ENCODE data around the gene HDAC2. TPM values are rescaled to one million over a fixed set of nuclear protein-coding genes. Genes with fewer than 3 reads are reported as not detected.

The HDAC2 gene
- total RNA-seq, 3 donors from 2014 or later (not counting 1 experiment from before 2014, with no cell fraction given): 55.1 to 74.5 (median 60.8) TPM

DNA sequence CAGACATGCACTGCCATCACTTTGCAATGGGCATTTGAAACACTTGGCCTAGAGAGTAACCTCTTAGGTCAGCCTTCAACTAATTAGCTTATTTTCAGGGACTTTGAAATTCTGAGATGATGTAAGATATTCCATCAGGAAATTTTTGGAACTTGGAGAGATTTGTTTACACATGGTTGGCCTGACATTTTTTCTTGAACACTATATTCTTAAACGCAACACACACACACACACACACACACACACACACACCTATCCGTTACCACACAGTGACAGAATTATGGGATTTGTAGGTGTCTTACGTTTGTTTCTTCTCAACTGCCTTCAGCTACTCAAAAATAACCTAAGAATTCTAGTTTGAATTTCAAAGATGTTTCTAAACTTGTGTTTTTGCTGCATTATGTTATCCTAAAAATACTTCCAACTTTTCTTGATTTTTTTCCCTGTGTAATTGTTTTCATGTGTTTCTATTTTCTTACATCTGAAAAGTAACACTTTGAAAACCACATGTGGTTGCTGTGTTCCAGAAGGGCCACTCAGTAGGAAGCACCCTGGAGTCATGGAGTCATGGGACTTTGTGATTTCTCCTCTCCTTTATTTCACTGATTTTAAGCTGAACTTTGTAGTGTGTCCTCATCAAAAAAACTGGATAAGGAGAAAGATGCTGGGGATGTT, 81.9 kb downstream of the HDAC2 start:
- DNase-seq (no peak), ATAC-seq (no peak)
- H3K27ac ChIP-seq (ENCODE audit: low read length): no peak overlapping the region
- TF ChIP-seq, protein P1, sequence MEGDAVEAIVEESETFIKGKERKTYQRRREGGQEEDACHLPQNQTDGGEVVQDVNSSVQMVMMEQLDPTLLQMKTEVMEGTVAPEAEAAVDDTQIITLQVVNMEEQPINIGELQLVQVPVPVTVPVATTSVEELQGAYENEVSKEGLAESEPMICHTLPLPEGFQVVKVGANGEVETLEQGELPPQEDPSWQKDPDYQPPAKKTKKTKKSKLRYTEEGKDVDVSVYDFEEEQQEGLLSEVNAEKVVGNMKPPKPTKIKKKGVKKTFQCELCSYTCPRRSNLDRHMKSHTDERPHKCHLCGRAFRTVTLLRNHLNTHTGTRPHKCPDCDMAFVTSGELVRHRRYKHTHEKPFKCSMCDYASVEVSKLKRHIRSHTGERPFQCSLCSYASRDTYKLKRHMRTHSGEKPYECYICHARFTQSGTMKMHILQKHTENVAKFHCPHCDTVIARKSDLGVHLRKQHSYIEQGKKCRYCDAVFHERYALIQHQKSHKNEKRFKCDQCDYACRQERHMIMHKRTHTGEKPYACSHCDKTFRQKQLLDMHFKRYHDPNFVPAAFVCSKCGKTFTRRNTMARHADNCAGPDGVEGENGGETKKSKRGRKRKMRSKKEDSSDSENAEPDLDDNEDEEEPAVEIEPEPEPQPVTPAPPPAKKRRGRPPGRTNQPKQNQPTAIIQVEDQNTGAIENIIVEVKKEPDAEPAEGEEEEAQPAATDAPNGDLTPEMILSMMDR (IDR thresholded peaks at IDR 0.05): no peak
- Mint-ChIP-seq H3K9me3 (no peaks in the 10 kb centered on the region), H3K27ac (no peak overlapping the region), H3K4me3 (no peak overlapping the region), H3K27me3 (ENCODE audit: low read depth in 2 of 2) (peaks cover 0 to 9% of the 10 kb centered on the region in 2 donors), H3K36me3 (no peaks in the 10 kb centered on the region), H3K4me1 (no peaks in the 10 kb centered on the region)
- H3K9me3 ChIP-seq (ENCODE audit: control insufficient read depth, insufficient read depth, low read length): no peaks in the 10 kb centered on the region
- H3K36me3 ChIP-seq (ENCODE audit: control insufficient read depth, insufficient read depth, low read length): no peaks in the 10 kb centered on the region
- H3K4me1 ChIP-seq (ENCODE audit: control insufficient read depth, insufficient read depth, low read length): no peaks in the 10 kb centered on the region
- intact Hi-C loops (cut with micrococcal nuclease): no loop called here
- H3K4me3 ChIP-seq (ENCODE audit: low read length): no peak overlapping the region
- H3K27me3 ChIP-seq (ENCODE audit: control insufficient read depth, insufficient read depth, low read length): no peaks in the 10 kb centered on the region
- no CpG with 5 or more reads among the region's 3 CpGs for WGBS (ENCODE audit: insufficient coverage)

DNA sequence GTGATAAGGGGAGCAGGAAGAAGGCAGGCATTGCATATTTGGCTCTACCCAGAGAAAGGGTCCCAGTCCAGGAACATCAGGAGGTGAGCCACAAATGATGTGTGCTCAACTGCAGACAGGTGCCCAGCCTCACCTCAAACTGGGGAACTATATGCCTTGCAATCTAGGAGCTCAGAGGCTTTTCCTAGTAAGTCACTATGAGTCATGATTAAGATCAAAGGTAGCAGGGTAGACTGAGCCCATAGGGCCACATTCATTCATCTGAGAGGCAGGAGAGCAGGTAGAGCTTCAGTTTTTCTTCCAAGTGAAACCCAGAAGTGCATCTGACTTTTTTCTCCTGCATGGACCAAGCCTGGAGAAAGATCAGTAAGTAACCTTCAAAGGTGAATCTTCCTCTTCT, 82.5 kb downstream of the HDAC2 start:
- DNase-seq (no peak), ATAC-seq (no peak)
- Mint-ChIP-seq H3K4me3 (no peak overlapping the region), H3K9me3 (no peaks in the 10 kb centered on the region), H3K4me1 (no peaks in the 10 kb centered on the region), H3K27ac (no peak overlapping the region), H3K36me3 (no peaks in the 10 kb centered on the region), H3K27me3 (ENCODE audit: low read depth in 2 of 2) (peaks cover 0 to 9% of the 10 kb centered on the region in 2 donors)
- TF ChIP-seq, protein P1 (IDR thresholded peaks at IDR 0.05): no peak
- Histone ChIP-seq H3K27ac (ENCODE audit: low read length) (no peak overlapping the region), H3K27me3 (ENCODE audit: control insufficient read depth, insufficient read depth, low read length) (no peaks in the 10 kb centered on the region), H3K36me3 (ENCODE audit: control insufficient read depth, insufficient read depth, low read length) (no peaks in the 10 kb centered on the region), H3K4me1 (ENCODE audit: control insufficient read depth, insufficient read depth, low read length) (no peaks in the 10 kb centered on the region), H3K4me3 (ENCODE audit: low read length) (no peak overlapping the region), H3K9me3 (ENCODE audit: control insufficient read depth, insufficient read depth, low read length) (no peaks in the 10 kb centered on the region)
- intact Hi-C loops (cut with micrococcal nuclease): no loop called here

DNA sequence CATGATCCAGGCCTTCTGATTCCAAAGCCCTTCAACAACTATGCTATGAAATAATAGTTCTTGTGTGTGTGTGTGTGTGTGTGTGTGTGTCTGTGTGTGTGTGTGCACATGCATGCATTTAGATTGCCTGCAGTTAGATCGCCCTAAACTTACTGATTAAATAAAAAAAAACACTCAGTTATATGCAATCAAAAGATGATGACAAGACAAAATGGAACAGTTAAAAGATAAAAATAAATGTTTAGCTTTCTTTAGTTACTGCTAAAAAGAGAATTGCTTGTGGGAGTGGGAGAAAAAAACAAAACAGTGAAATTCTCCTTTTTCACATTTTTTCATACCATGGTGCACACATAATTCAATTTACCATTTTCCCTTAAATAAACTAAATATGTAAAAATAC, 84.4 kb downstream of the HDAC2 start:
- H3K9me3 Mint-ChIP-seq: no peaks in the 10 kb centered on the region
- no peaks in the 10 kb centered on the region for H3K36me3 ChIP-seq (ENCODE audit: control insufficient read depth, insufficient read depth, low read length)
- no peaks in the 10 kb centered on the region for H3K4me1 Mint-ChIP-seq
- H3K27me3 ChIP-seq (ENCODE audit: control insufficient read depth, insufficient read depth, low read length): no peaks in the 10 kb centered on the region
- WGBS (ENCODE audit: insufficient coverage): no CpG with 5 or more reads among the region's 1 CpG
- peaks cover 0 to 7% of the 10 kb centered on the region in 2 donors for H3K27me3 Mint-ChIP-seq (ENCODE audit: low read depth in 2 of 2)
- H3K4me1 ChIP-seq (ENCODE audit: control insufficient read depth, insufficient read depth, low read length): no peaks in the 10 kb centered on the region
- no peak overlapping the region for H3K4me3 ChIP-seq (ENCODE audit: low read length)
- DNase-seq (no peak), ATAC-seq (no peak)
- no peak overlapping the region for H3K27ac ChIP-seq (ENCODE audit: low read length)
- no peak overlapping the region for H3K27ac Mint-ChIP-seq
- TF ChIP-seq, protein P1 (IDR thresholded peaks at IDR 0.05): no peak
- H3K36me3 Mint-ChIP-seq: no peaks in the 10 kb centered on the region
- H3K4me3 Mint-ChIP-seq: no peak overlapping the region
- no peaks in the 10 kb centered on the region for H3K9me3 ChIP-seq (ENCODE audit: control insufficient read depth, insufficient read depth, low read length)
- intact Hi-C loops (cut with micrococcal nuclease): no loop called here

DNA sequence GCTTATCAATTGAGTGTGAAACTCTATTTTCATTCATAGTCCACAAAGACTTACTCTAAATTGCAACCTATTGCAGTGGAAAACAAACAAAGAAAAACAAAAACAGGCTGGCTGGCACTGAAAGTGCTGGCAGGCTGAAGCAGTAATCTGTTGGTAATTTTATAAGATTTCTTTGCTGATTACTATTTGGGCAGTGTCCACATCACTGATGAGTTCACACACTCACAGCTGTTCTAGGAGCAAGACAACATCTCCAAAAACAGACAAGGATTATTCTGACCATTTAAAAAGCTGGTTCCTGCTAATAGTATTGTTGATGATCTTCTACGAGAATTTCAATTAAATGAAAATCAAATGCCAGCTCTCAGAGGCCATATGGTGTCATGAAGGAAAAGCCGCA, 86.9 kb downstream of the HDAC2 start:
- whole genome bisulfite sequencing (ENCODE audit: insufficient coverage): 88% methylated on average over 2 of the region's 2 CpGs
- Mint-ChIP-seq H3K4me1 (no peaks in the 10 kb centered on the region), H3K27me3 (ENCODE audit: low read depth in 2 of 2) (peaks cover 6 to 14% of the 10 kb centered on the region in 2 donors), H3K27ac (no peak overlapping the region), H3K36me3 (no peaks in the 10 kb centered on the region), H3K4me3 (no peak overlapping the region), H3K9me3 (no peaks in the 10 kb centered on the region)
- DNase-seq (no peak), ATAC-seq (no peak)
- H3K27ac ChIP-seq (ENCODE audit: low read length): no peak overlapping the region
- no peak overlapping the region for H3K4me3 ChIP-seq (ENCODE audit: low read length)
- no peaks in the 10 kb centered on the region for H3K4me1 ChIP-seq (ENCODE audit: control insufficient read depth, insufficient read depth, low read length)
- no peaks in the 10 kb centered on the region for H3K36me3 ChIP-seq (ENCODE audit: control insufficient read depth, insufficient read depth, low read length)
- peaks cover 2% of the 10 kb centered on the region for H3K27me3 ChIP-seq (ENCODE audit: control insufficient read depth, insufficient read depth, low read length)
- intact Hi-C loops (cut with micrococcal nuclease): no loop called here
- TF ChIP-seq, protein P1 (IDR thresholded peaks at IDR 0.05): no peak
- no peaks in the 10 kb centered on the region for H3K9me3 ChIP-seq (ENCODE audit: control insufficient read depth, insufficient read depth, low read length)
